NCI-H2081 (cell line): ENCODE results near the gene CACNB2.
A peak's percentile ranks its signal among the peaks of the same experiment; 100 is the strongest.
"Not testable (repeated sequence)": the region's sequence is repeated elsewhere in the genome, so short reads cannot be mapped to it uniquely, and the experiment has no call there.

Experiments used
- DNase-seq, 2 experiments: peaks; one replicate each; lab custom pipeline; 2025; lab: John Stamatoyannopoulos, UW

Gene CACNB2

DNA sequence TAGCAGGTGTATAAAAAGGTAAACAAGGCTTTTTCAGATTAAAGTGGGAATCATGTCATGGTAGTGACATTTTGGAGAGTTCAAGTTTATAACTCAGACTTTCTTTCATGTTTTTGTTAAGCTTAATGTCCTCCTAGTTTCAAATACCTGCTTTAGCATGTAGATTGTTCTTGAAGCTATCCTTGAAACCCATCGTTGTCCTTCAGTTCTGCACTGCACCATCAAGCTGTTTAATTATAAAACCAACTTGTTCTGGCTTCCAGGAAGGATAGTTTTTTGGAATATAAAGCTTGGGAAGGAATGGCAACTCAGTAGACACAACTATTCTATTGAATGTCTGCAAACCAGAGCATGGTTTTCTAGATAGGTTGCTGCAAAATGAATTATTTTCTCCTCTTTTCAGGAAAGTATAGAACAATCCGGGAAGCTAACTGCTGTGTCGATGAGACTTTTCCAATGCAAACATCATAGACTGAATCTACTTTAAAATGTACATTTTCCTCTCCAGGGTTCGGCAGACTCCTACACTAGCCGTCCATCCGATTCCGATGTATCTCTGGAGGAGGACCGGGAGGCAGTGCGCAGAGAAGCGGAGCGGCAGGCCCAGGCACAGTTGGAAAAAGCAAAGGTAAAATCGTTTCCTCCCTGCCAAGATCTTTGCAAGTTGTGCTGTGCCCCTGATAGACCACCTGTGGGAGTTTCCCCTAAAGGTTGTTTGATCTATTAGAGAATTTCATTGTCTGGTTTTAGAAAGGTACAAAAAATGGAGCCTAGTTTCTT is 261.4 kb downstream of the CACNB2 start:
- no peak for DNase-seq

DNA sequence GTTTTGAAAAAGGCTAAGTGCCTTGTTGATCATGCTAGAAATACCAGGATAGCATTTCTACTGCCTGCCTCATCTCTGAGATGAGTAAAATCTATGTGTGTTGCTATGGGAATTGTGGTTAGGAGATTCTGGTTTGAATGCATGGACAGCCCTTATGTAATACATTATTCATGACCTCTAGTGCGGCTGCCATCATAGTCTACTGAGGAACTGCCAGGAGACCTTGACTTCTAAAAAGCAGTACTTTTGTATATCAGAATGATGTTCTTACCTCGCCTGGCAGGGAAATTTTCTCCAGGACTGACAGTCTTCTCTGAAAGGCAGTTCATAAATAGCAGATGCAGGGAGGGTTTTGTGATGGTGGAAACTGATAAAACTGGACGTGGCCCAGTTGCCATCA is 262.6 kb downstream of the CACNB2 start:
- DNase-seq = no peak

DNA sequence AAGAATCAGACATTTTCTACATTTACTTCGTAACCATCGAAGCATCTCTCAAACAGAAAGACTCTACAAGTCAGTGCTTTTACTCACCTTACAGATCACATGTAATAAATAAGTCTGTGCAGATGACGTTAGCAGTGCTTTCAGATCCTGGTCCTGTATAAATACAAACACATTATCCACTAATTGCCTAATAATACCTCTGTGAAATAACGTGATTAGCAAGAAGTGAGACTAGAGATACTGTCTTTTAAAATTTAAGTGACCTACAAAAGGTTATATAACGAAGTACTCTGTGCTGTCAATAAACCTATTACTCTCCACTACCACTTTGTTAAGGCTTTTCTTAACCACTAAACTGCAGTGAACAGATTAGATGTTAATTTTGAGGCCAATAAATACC is 264.3 kb downstream of the CACNB2 start:
- no peak for DNase-seq

DNA sequence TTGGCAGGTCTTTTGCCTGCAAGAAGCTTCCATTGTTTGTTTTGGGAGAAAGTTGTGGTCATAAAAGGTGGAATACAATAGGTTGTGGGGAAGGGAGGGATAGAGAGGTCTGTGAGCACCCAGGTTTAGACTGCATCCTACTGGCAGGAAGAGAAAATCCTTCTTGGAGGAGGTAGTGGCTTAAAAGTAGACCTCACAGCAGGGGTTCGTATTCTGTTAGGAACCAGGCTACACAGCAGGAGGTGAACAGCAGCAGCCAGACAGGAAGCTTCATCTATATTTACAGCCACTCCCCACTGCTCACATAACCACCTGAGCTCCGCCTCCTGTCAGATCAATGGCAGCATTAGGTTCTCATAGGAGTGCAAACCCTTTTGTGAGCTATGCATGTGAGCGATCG is 265.9 kb downstream of the CACNB2 start:
- DNase-seq = peak in 1 of 2 experiments; percentile 5

DNA sequence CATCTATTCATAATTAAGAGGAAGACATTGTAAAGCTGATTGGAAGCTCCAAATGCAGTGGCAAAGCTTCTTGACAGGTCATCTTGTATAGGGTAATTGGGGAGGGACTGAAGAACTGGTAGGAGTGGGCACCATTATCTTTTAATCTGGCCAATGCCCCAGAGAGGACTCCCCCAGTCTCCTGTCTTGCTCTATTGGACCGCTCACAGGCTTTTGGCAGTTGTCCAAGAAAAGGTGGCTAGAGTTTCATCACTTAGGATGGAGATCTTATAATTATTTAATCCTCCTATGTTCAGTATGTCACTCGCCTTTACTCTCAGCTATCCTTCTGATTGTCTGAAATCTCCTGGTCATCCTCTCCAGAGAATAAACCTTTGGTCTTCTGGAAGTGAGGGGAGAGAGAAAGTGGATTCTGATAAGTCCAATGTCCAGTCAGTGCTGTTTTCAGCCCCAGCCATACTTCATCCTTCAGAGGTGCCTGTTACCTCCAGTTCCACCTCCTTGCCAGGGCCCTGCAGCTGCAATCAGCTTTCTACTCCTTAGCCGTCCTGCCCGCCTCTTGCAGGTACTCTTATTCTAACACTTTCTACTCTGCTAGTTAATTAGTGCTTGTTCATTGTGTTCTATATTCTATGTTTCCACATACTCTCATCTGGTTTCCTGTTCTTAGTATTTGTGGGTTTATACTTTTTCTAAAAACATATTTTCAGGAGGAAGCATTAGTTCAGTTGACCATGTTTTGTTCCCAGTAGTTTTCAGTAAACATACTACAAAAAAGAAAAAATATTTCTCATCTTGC is 269.6 kb downstream of the CACNB2 start:
- no peak for DNase-seq

DNA sequence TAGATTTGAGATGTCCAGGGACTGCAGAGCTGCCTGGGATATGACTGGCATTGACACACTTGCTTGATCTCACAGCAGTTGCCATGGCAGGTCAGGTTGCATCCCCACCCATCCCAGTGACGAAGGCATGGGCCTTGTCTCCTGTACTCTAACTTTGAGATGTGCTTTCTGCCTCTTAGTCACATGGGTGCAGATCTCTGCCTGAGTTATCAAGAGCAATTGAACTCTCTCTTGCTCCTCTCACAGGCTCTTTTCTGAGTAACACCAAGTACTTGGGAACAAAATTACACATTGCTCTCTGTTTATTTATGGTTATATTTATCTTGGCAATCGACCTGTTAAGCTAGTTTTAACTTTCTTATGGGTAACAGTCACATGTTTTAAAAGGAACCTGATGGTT is 273.8 kb downstream of the CACNB2 start:
- DNase-seq = no peak

DNA sequence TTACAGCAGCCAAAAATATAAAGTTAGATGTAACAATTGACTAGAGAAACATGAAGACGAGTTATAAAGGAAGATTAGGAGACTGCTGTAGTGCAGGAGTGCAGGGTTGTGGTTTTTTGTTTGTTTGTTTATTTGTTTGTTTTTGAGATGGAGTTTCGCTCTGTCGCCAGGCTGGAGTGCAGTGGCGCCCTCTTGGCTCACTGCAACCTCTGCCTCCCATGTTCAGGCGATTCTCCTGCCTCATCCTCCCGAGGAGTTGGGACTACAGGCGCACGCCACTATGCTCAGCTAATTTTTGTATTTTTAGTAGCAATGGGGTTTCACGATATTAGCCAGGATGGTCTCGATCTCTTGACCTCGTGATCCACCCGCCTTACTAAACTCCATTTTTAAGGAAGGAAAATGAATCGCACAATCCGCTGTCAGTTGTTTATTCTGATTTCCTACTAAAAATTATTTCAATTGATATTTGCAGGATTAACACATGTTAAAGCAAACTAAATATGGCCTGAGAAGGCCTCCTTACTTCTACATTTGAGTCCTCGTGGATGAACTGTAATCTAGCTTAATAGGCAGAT is 277.8 kb downstream of the CACNB2 start:
- no peak for DNase-seq

DNA sequence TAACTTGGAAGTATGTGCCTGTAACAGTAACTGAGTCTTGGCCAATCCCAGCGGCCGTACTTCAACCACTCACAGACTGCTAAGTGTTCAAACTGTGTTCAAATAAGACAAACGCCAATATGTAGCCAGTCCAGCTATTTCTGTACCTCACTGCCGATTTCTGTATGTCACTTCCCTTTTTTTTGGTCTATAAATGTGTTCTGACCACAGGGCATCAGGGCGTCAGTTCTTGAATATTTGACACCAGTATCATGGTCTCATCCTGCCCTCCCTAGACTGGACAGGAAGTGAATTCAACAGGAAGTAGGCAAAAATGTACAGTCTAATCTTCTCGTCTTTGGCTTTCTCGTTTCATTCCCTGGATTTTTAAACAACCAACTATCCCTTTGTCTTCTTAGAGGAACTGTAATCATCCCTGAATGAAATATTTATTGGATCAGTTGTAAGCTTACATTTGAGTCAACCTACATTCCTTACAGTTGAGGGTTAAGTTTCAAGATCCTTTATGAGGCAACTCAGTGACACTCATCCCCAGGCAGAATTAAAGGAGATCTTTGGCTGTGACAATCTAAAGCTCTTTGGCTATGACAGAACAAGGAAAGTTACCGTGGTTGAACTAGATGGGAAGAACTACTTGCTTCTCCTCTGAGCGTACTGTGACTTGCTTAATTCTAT is 278.5 kb downstream of the CACNB2 start:
- DNase-seq = no peak

DNA sequence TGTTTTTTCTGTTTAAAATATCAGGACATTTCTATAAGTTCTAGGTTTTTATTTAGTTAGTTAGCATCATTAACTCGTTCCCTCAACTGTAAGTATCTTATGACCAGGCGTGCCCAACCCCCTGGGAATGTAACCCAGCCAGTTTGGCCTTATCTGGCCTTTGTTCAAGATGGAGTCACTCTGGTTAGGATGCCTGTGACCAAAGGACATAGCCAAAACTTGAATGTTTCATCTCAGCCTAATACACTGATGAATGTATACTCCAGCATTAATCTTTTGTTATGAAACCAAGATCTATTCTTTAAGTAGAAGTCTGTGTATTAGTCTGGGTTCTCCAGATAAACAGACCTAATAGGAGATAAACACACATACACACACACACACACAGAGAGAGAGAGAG is 279.7 kb downstream of the CACNB2 start:
- no peak for DNase-seq

DNA sequence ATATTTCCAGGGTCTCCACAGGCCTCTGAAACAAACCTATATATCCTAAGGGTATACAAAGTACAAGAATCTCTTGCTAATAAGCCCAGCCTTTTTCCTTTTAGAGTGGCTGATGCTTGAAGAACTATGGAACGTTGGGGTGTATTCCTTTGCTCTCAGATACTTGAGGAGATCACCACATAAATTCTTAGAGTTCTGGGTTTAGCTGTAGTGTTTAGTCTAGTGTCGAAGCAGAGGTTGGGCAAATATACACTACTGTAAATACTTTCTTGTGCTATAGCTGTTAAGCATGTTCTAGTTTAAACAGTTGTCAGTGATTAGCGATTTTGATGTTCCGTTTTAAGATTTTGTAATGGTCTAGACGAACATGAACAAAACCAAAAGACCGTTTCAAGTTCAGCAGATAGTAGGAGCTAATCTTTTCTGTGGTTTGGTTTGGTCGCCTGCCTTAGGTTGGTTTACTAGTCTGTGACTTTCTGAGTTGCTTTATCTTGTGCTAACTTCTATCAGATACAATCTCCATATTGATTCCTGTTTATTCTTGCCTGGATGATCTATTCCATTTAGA is 281.6 kb downstream of the CACNB2 start:
- DNase-seq = no peak

DNA sequence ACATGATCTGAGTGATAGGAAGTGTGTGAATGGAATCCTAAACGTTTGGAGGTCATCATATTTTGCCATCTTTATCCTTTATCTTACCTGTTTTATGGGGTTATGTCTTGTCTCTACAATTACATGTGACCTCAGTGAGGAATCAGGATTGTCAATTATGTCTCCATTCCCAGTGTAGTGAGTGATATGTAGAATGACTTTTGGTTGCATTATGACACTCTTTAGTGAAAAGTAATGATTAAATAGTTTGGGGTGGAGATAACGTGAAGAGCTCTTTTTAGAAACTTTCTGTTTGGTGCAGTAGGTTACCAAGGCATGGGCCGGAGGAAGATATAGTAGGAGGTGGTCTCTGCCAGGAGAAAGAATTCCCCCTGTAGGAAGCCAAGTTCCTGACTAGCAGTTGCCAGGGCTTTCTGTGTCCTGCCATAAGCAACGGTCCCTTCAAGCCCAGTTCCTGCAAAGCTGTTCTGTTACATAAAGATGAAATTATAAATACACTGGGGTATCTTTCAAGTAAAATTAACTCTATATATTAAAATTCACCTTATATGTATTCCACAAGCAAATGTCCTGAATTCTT is 282.9 kb downstream of the CACNB2 start:
- no peak for DNase-seq

DNA sequence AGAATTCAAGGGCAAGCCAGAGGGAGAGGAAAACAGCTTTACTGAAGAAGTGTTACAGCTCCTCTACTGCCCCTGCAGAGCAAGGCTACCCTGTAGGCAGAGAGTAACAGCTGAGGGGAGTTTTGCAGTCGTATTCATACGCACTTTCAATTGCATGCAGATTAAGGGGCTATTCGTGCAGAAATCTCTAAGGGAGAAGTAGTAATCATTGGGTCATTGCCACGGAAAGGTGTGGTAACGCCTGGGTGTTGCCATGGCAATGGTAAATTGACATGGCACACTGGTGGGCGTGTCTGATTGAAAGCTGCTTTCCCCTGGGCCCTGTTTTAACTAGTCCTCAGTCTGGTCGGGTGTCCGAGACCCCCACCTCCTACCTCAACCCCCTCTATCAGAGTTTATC is 284.0 kb downstream of the CACNB2 start:
- DNase-seq = no peak

DNA sequence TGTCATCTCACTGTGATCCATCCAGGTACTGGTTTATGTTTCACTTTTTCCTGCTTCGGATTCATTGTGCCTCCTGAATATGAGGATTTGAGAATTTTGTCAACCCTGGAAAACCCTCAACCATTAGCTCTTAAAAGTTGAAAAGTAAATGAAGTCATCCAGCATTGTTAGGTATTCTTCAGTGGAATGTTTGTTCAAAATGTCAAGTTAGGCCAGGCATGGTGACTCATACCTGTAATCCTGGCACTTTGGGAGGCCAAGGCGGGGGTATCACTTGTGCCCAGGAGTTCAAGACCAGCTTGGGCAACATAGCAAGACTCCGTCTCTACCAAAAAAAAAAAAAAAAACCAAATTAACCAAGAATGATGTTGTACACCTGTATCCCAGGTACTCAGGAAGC is 289.1 kb downstream of the CACNB2 start:
- DNase-seq = no peak

DNA sequence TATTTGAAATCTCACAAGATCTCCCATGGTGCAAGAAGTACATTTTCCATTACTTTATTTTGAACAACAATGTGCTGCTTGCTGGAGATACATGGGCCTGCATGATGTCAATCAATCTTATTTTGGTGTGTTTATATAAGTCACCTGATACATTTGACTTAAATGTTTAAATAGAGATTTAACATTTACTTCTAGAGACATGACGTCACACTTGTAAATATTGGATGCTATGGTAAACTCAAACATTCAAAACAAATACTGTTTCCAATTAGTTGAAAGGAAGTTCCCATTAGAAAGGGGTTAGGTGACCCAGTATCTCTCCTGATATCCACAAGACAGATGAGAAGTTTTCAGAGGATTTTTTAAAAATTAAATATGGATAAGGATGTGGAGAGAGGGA is 296.7 kb downstream of the CACNB2 start:
- peak in 1 of 2 experiments; percentile 11 for DNase-seq

DNA sequence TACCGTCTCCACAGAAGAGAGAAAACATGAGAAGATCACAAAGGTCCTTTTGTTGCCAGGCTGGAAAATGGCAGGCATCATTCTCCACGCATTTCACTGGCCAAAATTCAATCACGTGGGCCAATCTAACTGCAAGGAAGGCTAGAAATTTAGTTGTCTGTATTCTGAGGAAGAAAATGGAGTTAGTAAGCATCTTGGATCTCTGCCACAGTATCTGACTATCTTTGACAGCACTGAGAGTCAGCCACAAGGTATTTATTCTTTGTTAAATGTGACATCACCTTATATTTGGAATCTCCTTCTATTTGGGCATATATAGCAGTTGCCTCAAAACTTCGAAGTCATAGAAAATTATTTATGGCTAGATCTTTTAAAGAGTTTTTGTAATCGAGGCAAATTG is 297.3 kb downstream of the CACNB2 start:
- DNase-seq = no peak

DNA sequence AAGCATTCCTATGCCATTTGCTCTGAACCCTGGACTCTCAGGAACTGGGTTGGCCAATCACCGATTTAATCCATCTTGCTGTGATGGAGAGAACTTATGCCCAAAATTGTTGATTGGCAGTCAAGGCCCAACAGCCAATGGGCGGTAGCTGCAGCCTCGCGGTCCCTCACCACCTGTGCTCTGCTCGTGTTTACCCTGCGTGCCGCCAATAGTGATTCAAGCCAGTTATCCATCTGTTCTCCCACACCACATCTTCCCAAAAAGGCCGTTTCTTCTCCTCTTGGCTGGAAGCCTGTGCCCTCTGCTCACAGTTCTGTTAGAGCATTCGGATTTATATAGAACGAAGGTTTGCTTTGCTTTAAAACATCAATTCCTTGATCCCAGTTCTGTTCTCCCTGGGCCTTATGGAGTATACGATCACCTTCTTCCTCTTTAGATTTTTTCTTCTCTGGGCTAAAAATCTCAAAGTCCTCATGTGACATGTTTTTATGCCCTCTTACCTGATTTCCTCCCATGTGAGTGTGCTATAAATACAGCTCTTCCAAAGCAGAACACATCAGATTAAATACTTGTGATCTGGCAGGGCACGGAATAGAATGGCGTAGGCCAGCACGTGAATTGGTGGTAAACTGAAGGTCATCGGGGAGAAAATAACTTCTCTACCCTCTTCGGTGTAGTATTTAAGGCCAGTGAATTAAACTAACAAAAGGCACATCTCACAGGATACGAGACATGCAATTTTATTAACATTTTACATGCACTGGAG is 298.3 kb downstream of the CACNB2 start:
- no peak for DNase-seq

DNA sequence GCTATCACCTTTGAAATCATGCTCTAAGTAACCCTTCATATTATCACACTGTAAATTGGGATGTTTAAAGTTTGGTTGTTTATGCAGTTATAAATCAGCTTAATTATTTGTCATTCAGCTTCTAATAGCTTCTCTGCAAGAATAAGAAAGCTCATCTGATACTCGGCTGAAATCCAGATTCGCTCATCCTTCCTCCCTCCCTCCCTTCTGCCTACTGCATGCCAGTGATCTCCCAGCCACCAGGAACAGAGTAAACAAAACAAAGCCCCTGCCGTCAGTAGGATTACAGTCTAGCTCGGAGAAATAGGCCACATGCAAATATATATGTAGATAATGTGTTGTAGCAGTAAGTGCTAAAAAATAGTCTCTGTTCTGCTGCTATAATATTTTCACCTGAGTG is 299.4 kb downstream of the CACNB2 start:
- no peak for DNase-seq

DNA sequence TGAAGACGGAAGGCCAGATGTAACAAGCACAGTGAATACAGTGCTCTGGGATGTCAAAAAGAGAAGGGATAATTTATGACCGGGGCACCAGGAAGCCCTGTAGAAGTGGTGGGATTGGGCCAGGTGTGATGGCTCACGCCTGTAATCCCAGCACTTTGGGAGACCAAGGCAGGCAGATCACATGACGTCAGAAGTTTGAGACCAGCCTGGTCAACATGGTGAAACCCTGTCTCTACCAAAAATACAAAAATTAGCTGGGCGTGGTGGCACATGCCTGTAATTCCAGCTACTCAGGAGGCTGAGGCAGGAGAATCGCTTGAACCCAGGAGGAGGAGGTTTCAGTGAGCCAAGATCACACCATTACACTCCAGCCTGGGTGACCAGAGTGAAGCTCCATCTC is 305.4 kb downstream of the CACNB2 start:
- not testable (repeated sequence) for DNase-seq

DNA sequence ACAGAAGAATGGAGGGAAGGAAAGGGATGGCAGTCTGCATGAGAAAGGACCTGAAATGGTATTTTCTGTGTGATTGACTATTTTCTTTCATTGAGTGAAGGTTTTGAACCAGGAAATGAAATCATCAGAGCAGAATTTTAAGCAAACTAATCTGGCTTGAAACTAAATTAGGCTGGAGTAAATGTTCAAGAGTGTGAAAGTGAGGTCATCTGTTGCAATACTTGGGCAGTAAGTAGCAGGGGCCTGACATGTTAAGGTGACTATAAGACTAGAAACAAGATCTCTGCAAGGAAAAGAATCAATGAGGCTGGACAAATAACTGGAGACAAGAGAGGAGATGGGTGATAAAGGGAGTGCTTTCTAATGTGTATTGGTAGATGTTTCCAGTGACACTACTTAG is 306.0 kb downstream of the CACNB2 start:
- DNase-seq = no peak

DNA sequence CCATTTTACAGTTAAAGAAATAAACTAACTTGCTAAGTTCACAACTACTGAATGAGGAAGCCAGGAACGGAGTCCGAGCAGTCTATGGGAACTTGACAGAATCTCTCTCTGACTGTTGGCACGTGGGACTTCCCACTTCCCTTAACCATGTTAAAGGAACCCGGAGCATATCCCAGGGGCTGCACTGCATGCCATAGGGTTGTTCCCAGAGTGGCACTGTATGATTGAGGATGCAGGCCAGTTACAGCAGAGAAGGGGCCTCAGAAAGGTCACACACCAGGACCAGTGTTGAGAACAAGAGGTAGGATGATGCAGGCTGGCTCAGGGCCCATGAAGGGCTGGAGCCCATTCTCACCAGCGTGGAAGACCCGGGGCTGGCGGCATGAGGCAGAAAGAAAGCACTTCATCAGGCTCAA is 309.4 kb downstream of the CACNB2 start:
- no peak for DNase-seq

DNA sequence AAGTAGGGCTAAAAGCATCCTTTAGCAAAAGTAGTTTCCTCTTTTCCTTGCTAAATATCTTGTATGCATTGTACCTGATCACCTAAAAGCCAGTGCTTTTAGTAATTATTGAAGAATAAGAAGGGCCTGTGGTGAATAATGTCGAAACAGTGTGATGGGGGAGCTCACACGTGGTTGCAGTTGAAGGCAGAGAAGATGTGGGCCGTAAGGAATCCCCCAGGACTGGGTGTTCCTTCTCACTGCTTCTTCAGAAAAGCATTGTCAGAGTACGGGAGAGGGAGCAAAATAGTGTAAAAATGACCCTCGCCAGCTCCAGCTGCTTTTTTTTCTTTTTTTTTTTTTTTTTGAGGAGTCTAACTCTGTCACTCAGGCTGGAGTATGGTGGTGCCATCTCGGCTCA is 310.1 kb downstream of the CACNB2 start:
- no peak for DNase-seq
